ENCODE measurements around the gene LDLRAD4.

LDLRAD4 gene

GRCh38 chr18:13406736-13407135, 188.2 kb downstream of the LDLRAD4 start:
- DNase-seq (ENCODE audit: low read depth), result no peak

GRCh38 chr18:13407484-13407883, 188.9 kb downstream of the LDLRAD4 start:
- DNase-seq (ENCODE audit: low read depth), result no peak

DNA sequence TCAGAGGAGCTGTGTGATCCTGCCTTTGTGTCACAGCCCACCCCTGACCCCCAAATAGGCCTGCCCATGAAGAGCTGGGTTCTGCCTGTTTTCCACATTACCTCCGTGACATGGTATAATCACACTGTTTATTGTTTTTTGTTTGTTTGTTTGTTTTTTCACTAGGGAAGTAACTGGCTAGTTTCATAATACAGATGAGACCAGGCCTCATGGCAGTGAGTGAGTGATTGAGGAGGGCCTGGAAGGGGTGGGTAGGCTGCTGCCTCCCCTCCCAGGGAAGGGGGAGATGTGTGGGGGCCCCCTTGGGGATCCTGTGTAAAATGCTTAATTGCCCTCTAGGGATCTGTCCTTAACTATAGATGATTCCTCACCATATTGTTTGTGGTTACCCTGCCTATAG, 190.5 kb downstream of the LDLRAD4 start:
- no peak for DNase-seq (ENCODE audit: low read depth)

GRCh38 chr18:13409997-13410396, 191.4 kb downstream of the LDLRAD4 start:
- DNase-seq (ENCODE audit: low read depth), result no peak

- no peak for DNase-seq (ENCODE audit: low read depth)
Observed at GRCh38 chr18:13410471-13410870, 191.9 kb downstream of the LDLRAD4 start.

GRCh38 chr18:13412017-13412416, 193.5 kb downstream of the LDLRAD4 start:
- no peak for DNase-seq (ENCODE audit: low read depth)

- no peak for DNase-seq (ENCODE audit: low read depth)
Observed at GRCh38 chr18:13412901-13413300, 194.3 kb downstream of the LDLRAD4 start.

GRCh38 chr18:13414102-13414501, 195.5 kb downstream of the LDLRAD4 start:
- DNase-seq (ENCODE audit: low read depth), result no peak

GRCh38 chr18:13414521-13414920, 196.0 kb downstream of the LDLRAD4 start:
- DNase-seq (ENCODE audit: low read depth), result no peak

GRCh38 chr18:13415736-13416135, 197.2 kb downstream of the LDLRAD4 start:
- DNase-seq (ENCODE audit: low read depth), result no peak

DNA sequence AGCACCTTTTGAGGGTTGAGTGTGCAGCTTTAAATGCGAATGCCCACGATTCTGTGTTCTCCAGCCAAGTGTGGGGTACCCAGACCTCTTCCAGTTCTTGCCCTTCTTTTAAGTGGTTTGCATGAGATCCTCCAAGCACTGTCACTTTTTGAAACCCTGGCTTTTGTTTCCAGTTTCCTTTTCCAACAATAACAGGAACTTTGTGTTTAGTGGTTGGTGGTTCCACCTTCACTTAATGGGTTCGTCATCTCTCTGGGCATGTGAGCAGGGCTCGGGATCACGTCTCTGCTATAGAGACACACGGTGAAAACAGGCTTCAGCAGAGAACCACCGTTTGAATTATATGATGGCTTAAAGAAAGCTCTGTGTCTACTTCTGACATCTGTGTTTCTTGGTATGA, 197.6 kb downstream of the LDLRAD4 start:
- no peak for DNase-seq (ENCODE audit: low read depth)

- no peak for DNase-seq (ENCODE audit: low read depth)
Observed at GRCh38 chr18:13416848-13417247, 198.3 kb downstream of the LDLRAD4 start.

GRCh38 chr18:13418013-13418710, 199.6 kb downstream of the LDLRAD4 start:
- no peak for DNase-seq (ENCODE audit: low read depth)

DNA sequence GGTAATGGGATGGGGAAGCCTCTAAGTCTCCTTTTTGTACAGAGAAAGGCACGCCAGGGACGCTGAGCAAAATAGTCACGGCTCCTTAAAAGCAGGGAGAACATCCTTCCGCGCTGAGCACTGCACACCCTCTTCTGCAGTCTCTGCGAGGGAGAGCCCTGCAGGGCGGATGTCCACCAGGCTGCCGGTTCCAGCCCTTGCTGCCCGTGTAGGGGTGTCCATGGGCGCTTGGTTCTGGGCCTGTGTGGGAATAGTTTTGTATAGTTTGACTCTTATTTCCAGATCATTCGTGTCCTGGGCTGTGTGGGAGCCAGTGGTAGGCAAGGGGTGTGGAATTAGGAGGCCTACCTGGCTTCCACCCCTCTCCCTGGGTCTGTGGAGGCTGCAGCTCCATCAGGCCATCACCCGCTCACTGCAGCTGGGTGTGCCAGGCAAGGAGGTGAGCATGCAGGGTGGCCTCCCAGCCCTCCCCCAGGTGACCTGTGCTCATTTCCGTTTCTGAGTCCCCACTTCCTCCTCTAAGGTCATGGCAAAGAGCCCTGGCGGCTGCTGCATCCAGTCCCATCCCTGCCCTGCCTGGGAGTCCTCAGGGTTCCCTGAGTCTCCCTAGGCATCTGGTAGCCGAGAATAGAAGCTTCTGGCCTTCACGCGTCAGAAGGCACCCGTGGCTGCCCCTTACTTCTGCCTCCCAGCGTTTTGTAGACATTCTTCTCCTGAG, 202.6 kb downstream of the LDLRAD4 start:
- DNase-seq (ENCODE audit: low read depth), result no peak

- no peak for DNase-seq (ENCODE audit: low read depth)
Observed at GRCh38 chr18:13422541-13423147, 204.1 kb downstream of the LDLRAD4 start.

DNA sequence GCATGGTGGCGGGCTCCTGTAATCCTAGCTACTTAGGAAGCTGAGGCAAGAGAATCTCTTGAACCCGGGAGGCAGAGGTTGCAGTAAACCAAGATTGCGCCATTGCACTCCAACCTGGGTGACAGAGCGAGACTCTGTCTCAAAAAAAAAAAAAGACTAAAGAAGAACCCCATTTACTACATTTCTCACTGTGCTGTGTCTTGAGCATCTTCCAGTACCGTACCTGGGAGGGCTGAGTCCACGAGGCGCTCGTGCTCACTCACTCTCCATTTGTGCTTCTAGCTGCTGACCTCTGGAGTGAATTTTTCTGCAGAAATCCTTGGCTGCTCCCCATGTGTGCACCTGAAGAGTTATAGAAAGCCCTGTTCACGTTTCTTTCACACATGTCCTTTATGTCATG, 204.8 kb downstream of the LDLRAD4 start:
- no peak for DNase-seq (ENCODE audit: low read depth)

GRCh38 chr18:13424363-13424762, 205.8 kb downstream of the LDLRAD4 start:
- DNase-seq (ENCODE audit: low read depth), result no peak

DNA sequence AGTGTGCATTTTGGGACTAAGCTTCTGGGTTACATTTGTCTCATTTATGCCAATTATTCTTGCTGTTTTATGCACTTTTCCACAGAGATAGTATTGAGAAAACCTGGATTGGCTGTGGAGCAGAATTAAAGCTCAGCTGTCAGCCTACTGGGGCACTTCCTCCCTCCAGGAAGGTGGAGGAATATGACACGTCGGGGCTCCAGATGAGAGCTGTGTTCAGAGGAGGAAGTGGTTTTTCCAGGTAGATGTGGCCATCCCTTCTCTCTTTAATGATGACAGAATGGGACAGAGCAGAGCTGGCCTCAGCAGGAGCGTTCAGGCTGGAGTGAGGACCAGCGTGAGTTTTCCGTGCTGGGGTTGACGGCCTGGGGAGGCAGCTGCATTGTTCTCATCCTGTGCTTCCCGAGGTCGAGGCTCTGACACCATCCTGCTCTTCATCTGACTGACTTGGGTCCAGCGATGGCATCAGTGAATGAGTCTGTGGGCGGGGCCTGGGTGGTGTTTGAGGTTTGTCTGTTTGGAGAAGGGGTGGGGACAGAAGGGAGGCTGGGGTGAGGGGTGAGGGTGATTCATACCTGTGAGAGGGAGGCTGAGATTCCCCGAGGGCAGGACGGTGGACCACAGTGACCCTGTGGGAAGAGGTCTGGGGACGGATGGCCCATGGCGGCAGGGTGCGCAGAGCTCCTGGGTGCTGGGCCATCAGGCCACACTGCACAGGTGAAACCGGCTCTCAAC, 207.0 kb downstream of the LDLRAD4 start:
- DNase-seq (ENCODE audit: low read depth), result no peak

DNA sequence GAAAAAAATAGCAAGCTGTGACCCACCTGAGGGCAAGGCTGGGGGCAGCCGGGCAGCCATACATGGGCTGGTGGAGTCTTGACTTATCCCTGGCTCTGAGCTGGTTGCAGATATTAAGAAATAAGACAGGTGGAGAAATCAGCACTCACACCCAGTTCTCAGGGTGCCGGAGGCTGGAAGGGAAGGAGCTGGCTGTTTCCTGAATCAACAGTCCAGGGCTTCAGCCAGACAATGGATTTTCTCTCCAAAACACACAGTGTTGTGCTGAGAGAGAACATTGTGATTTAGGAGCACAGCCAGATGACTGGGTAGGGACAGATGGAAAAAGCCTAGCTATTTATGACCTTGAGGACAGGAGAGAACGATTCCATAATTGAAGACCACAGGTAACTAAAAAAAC, 208.8 kb downstream of the LDLRAD4 start:
- no peak for DNase-seq (ENCODE audit: low read depth)

DNA sequence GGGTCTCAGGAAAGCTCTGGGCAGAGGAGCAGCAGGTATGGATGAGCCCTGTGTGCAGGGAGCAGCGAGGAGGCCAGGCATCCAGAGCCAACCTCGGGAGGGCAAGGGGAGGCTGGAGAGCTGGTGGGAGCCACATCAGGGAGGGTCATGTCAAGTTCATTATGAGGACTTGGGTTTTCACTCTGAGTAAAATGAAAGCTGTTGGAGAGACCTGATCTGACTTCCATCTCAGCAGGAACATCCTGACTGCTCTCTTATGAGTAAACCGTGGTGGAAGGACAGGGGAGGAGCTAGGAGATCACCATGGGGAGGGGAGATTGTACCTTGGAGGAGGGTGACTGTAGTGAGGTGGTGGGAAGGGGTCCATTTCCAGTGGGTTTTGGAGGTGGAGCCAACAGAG, 209.8 kb downstream of the LDLRAD4 start:
- no peak for DNase-seq (ENCODE audit: low read depth)

DNA sequence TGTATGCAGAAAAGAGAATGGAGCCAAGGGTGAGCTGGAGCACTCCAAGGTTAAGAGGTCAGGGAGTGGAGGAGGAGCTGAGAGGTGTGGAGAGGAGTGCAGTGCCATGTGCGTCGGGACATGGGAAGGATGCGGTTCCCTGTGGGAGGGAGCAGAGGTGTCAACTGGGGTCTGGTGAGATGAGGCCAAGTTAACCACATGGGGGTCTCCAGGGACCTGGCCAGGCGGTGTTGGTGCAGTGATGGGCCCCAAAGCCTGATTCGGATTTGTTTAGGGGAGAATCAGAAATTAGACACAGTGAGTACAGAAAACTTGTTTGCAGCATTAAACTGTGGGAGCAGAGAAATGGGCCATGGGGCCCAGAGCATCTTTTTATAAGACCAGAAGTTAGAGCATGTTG, 210.5 kb downstream of the LDLRAD4 start:
- DNase-seq (ENCODE audit: low read depth), result no peak

DNA sequence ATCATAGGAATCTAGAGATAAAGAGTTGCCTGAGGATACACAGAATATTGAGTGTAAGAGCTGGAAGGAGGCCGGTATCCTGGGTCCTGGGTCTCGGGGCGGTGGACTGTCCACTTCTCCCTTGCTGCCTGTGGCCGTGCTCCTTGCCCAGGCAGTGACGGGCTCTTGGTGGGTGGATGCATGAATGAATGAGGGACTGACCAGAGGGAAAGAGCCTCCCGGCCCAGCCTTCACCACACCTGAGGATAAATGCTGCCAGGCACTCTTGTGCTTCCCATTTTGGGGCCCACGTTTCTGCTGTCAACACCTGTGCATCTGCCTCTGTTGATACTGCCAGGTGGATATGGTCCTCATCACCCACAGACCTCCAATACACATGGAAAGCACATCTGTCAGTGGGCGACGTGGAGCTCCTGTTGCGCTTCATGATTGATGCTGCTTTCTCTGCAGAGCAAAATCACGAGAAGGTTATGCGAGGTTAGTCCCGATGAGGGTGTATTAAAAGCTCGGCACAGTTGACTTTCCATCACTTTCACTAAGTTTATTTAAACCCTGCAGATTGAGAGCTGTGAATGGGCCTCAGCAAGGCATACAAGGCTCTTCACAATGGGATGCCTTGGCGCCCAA, 211.4 kb downstream of the LDLRAD4 start:
- no peak for DNase-seq (ENCODE audit: low read depth)

Data from activated T-cell treated with anti-CD3 and anti-CD28 coated beads for 48 hours (primary cell).